GM23248 (cell line): ENCODE measurements around the gene RBFOX1.

Experiments used
- EZH2 ChIP-seq: fragments of 200-600 bp; sonication (generic); IDR thresholded peaks from 2 replicates; pipeline ENCODE4 v1.6.1; 2018; ENCODE audit warnings: antibody characterized with exemption, mild to moderate bottlenecking; ENCODE audit not compliant: insufficient read depth, poor library complexity, severe bottlenecking
- EZH2phosphoT487 ChIP-seq: fragments of 200-600 bp; sonication (generic); IDR thresholded peaks from 2 replicates; pipeline ENCODE4 v1.6.1; 2018; ENCODE audit warnings: antibody characterized with exemption, moderate library complexity, mild to moderate bottlenecking, low read depth; ENCODE audit not compliant: insufficient read depth

- TF ChIP-seq EZH2: no peak
- TF ChIP-seq EZH2phosphoT487: no peak
Observed at GRCh38 chr16:7325834-7326233, 6.8 kb upstream of the RBFOX1 start.
